Endodermal cell (in vitro differentiated cells): ENCODE data around the gene SRGAP1. TPM values are rescaled to one million over a fixed set of nuclear protein-coding genes. Genes with fewer than 3 reads are reported as not detected.

ENCODE experiments used
- DNase-seq: peaks from one replicate; pipeline ENCODE4 v3.0.0-alpha.2; 2017
- H3K27ac ChIP-seq: 2 replicates; pipeline ENCODE4 v1.5.1; 2013; ENCODE audit warnings: mild to moderate bottlenecking, low read depth, low read length, moderate library complexity
- H3K27me3 ChIP-seq: 2 replicates; pipeline ENCODE4 v1.6.1; 2013; ENCODE audit warnings: mild to moderate bottlenecking, low read length, moderate library complexity; ENCODE audit not compliant: insufficient read depth, control insufficient read depth, poor library complexity, severe bottlenecking
- H3K36me3 ChIP-seq: 2 replicates; pipeline ENCODE4 v1.7.0; 2013; ENCODE audit warnings: mild to moderate bottlenecking, low read length, moderate library complexity; ENCODE audit not compliant: control insufficient read depth, insufficient read depth
- H3K4me1 ChIP-seq: one replicate; pipeline ENCODE4 v1.7.0; 2013; ENCODE audit warnings: low read length; ENCODE audit not compliant: control insufficient read depth, insufficient read depth
- H3K4me3 ChIP-seq: 2 replicates; pipeline ENCODE4 v1.5.1; 2013; ENCODE audit warnings: mild to moderate bottlenecking, low read length, moderate library complexity
- H3K9ac ChIP-seq: 2 replicates; pipeline ENCODE4 v1.6.1; 2013; ENCODE audit warnings: mild to moderate bottlenecking, low read length, moderate library complexity; ENCODE audit not compliant: poor library complexity, severe bottlenecking; ENCODE audit errors: extremely low read depth
- H3K9me3 ChIP-seq: 2 replicates; pipeline ENCODE4 v1.6.1; 2013; ENCODE audit warnings: mild to moderate bottlenecking, low read length, moderate library complexity; ENCODE audit not compliant: control insufficient read depth
- H3K27ac Mint-ChIP-seq: 2 replicates; pipeline ENCODE4 v1.8.0; 2020; ENCODE audit warnings: mixed read lengths
- H3K27me3 Mint-ChIP-seq: 2 replicates; pipeline ENCODE4 v1.8.0; 2021; ENCODE audit warnings: mild to moderate bottlenecking, mixed read lengths; ENCODE audit not compliant: insufficient read depth
- H3K36me3 Mint-ChIP-seq: 2 replicates; pipeline ENCODE4 v1.8.0; 2020; ENCODE audit warnings: low read depth, mixed read lengths
- H3K4me1 Mint-ChIP-seq: 2 replicates; pipeline ENCODE4 v1.8.0; 2020; ENCODE audit warnings: mixed read lengths
- H3K4me3 Mint-ChIP-seq: 2 replicates; pipeline ENCODE4 v1.8.0; 2020; ENCODE audit warnings: mild to moderate bottlenecking, moderate library complexity, mixed read lengths
- H3K9me3 Mint-ChIP-seq: 2 replicates; pipeline ENCODE4 v1.8.0; 2020; ENCODE audit warnings: mild to moderate bottlenecking, mixed read lengths
- CTCF ChIP-seq: fragments of 200-600 bp; sonication (generic); conservative IDR thresholded peaks from 2 replicates; pipeline ENCODE4 v1.5.0; 2021; ENCODE audit warnings: antibody characterized with exemption, mild to moderate bottlenecking
- WGBS, 2 experiments: methylation state at CpG; one replicate each; pipeline versions ENCODE4 v1.1.5 to v1.1.7; 2013; ENCODE audit warnings: missing lambda C conversion rate in 2 of 2, mixed read lengths in 1 of 2; ENCODE audit not compliant: insufficient coverage in 1 of 2, insufficient read length in 1 of 2; 5-methylcytosine and 5-hydroxymethylcytosine counted together
- total RNA-seq, 2 donors: library from RNA; stranded (reverse); fragmentation: NEBNext Ultra II Directional in 1 of 2; extraction: Animal tissue kit (Norgen Biotek cat#: 25700) in 1 of 2; gene quantifications; 2 replicates in 1 of 2; 3 replicates in 1 of 2; pipeline ENCODE4 v1.2.1, GENCODE V29; 2021

The SRGAP1 gene
- total RNA-seq, 2 donors from 2014 or later, result 10.6 to 13.4 TPM

- H3K27ac Mint-ChIP-seq, result no peak overlapping the region
Measured at GRCh38 chr12:64190140-64190539, 345.6 kb downstream of the SRGAP1 start.

GRCh38 chr12:64192644-64193444, 348.3 kb downstream of the SRGAP1 start:
- no peak for DNase-seq
- no peak overlapping the region for H3K9ac ChIP-seq
- no peak overlapping the region for H3K4me3 ChIP-seq
- Mint-ChIP-seq H3K4me1 (no peaks in the 10 kb centered on the region), H3K27me3 (no peaks in the 10 kb centered on the region), H3K9me3 (peaks cover 4% of the 10 kb centered on the region), H3K4me3 (no peak overlapping the region), H3K27ac (no peak overlapping the region), H3K36me3 (peaks cover 22% of the 10 kb centered on the region)
- no peaks in the 10 kb centered on the region for H3K27me3 ChIP-seq
- H3K36me3 ChIP-seq, result no peaks in the 10 kb centered on the region
- no peaks in the 10 kb centered on the region for H3K9me3 ChIP-seq
- 92 to 98% methylated on average over 5 to 7 of the region's 7 CpGs for WGBS, 2 experiments
- no peak overlapping the region for H3K27ac ChIP-seq
- H3K4me1 ChIP-seq, result no peaks in the 10 kb centered on the region
- TF ChIP-seq CTCF, result no peak

More at GRCh38 chr12:64190140-64190539, 345.6 kb downstream of the SRGAP1 start:
- no peak overlapping the region for H3K9ac ChIP-seq
- no peak for DNase-seq
- TF ChIP-seq CTCF, result no peak
- Mint-ChIP-seq H3K4me1 (no peaks in the 10 kb centered on the region), H3K36me3 (peaks cover 20% of the 10 kb centered on the region), H3K9me3 (peaks cover 3% of the 10 kb centered on the region), H3K27me3 (no peaks in the 10 kb centered on the region), H3K4me3 (no peak overlapping the region)
- no peak overlapping the region for H3K27ac ChIP-seq
- no peaks in the 10 kb centered on the region for H3K9me3 ChIP-seq
- no peaks in the 10 kb centered on the region for H3K4me1 ChIP-seq
- no peaks in the 10 kb centered on the region for H3K27me3 ChIP-seq
- no peaks in the 10 kb centered on the region for H3K36me3 ChIP-seq
- H3K4me3 ChIP-seq, result no peak overlapping the region

GRCh38 chr12:64193931-64194330, 349.4 kb downstream of the SRGAP1 start:
- Mint-ChIP-seq H3K36me3 (peaks cover 22% of the 10 kb centered on the region), H3K4me3 (no peak overlapping the region), H3K27me3 (no peaks in the 10 kb centered on the region), H3K9me3 (peaks cover 4% of the 10 kb centered on the region), H3K4me1 (no peaks in the 10 kb centered on the region), H3K27ac (no peak overlapping the region)
- no peak overlapping the region for H3K9ac ChIP-seq
- no peaks in the 10 kb centered on the region for H3K36me3 ChIP-seq
- no peak for DNase-seq
- no peak overlapping the region for H3K4me3 ChIP-seq
- H3K9me3 ChIP-seq, result no peaks in the 10 kb centered on the region
- WGBS, 2 experiments, result 92 to 96% methylated on average over 4 to 6 of the region's 6 CpGs
- no peaks in the 10 kb centered on the region for H3K4me1 ChIP-seq
- no peaks in the 10 kb centered on the region for H3K27me3 ChIP-seq
- H3K27ac ChIP-seq, result no peak overlapping the region
- no peak for TF ChIP-seq CTCF
